GM20000 (cell line): ENCODE measurements around the gene CHMP1A.

ENCODE experiments used
- DNase-seq: peaks from one replicate; pipeline ENCODE4 v3.0.0; 2012; ENCODE audit warnings: low spot score
- CTCF ChIP-seq: IDR thresholded peaks from 2 replicates; pipeline ENCODE4 v1.5.1; 2012; ENCODE audit warnings: mild to moderate bottlenecking, control low read depth; ENCODE audit errors: extremely low read depth, missing control alignments

CHMP1A gene

GRCh38 chr16:89607937-89608740 is 49.4 kb downstream of the CHMP1A start:
- DNase-seq, result no peak
- TF ChIP-seq CTCF, result no peak

GRCh38 chr16:89607453-89607852 is 50.1 kb downstream of the CHMP1A start:
- no peak for DNase-seq
- no peak for TF ChIP-seq CTCF

GRCh38 chr16:89606006-89606405 is 51.5 kb downstream of the CHMP1A start:
- no peak for DNase-seq

GRCh38 chr16:89605186-89605970 is 52.1 kb downstream of the CHMP1A start:
- DNase-seq, result no peak
- no peak for TF ChIP-seq CTCF

More at GRCh38 chr16:89606006-89606405, 51.5 kb downstream of the CHMP1A start:
- TF ChIP-seq CTCF, result no peak

GRCh38 chr16:89604764-89605163 is 52.7 kb downstream of the CHMP1A start:
- no peak for DNase-seq
- no peak for TF ChIP-seq CTCF

GRCh38 chr16:89602952-89603590 is 54.4 kb downstream of the CHMP1A start:
- DNase-seq, result no peak
- no peak for TF ChIP-seq CTCF
